ENCODE data around the gene TMEM245.
"Not testable (repeated sequence)": the region's sequence is repeated elsewhere in the genome, so short reads cannot be mapped to it uniquely, and the experiment has no call there.

TMEM245 gene

DNA sequence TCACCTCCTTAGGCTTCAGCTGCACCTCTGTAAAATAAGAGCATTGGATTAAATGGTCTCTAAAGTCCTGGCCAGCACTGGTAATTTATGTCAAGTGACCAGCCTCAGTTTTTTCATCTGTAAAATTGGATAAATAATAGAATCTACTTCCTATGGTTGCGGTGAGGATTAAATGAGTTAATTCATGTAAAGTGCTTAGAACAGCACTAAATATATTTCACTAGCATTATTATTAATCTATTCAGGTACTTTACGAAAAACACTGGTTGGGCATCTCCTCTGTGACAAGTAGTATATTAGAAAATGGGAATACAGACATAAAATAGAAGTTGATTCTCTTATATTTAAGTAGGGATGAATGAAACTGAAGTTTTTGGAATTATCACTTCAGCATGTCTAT lies 13.8 kb upstream of the TMEM245 start:
- DNase-seq (ENCODE audit: low read depth in 3 of 3) = no peak

DNA sequence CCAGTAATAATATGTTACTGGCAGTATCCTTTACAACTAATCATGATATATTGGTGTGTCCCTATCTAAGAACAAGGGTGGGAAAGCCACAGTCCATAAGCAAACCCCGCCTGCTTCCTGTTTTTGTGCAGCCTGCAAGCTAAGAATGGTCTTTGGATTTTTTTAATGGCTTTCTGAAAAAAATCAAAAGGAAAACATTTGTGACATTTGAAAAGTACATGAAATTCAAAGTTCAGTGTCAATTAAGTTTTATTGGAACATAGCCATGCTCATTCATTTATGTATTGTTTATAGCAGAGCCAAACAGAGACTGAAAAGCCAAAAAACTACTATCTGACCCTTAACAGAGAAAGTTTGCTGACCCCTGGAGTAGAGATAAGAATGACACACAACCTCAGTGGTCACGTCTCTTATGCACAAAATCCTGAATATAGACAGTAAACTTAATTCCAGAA lies 12.8 kb upstream of the TMEM245 start:
- no peak for DNase-seq (ENCODE audit: low read depth in 3 of 3)

DNA sequence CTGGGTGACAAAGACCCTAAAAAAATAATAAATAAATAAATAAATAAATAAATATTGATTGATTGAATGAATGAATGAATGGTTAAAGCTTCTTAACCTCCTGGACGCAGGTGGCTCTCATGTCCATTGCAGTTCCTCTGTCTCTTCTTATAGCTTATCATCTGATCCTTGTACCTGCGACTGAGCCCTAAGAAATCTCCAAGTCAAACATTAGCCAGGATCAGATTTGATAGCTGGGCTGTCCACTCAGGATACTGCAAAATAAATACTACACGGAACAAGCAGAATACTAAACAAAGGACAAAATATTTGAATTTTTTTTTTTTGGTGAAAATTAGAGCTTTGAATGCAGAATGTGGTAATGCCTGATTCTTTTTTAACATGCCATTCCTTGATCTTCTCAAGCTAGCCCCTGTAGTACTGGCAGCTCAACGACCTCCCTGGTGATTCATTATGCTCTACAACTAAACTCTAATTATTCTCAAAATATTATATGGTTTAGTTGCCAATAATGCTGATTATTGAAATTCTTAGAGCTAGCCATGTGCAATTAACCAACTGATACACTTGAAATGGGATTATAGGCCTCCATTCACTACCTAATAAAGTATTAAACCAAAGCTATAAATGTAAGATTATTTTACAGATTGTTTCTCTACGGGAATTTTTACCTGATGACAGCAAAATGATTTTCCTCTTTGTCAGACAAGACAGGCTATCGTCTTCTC lies 9.9 kb upstream of the TMEM245 start:
- DNase-seq (ENCODE audit: low read depth in 3 of 3) = no peak

DNA sequence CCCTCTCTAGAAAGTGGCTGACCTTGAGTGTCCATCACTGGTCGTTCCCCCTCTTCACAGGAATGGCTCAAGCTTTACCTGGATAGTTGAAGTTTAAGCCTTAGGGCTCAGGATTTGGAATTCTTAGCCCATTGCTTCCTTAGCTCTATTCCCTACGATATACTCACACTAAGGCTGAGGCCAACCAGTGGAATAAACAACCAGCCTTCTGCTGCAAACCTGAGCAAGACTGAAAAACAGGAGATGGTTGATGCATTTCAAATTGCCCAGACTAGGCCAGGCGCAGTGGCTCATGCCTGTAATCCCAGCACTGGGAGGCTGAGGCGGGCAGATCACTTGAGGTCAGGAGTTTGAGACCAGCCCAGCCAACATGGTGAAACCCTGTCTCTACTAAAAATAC lies 6.9 kb upstream of the TMEM245 start:
- not testable (repeated sequence) for DNase-seq (ENCODE audit: low read depth in 3 of 3)

DNA sequence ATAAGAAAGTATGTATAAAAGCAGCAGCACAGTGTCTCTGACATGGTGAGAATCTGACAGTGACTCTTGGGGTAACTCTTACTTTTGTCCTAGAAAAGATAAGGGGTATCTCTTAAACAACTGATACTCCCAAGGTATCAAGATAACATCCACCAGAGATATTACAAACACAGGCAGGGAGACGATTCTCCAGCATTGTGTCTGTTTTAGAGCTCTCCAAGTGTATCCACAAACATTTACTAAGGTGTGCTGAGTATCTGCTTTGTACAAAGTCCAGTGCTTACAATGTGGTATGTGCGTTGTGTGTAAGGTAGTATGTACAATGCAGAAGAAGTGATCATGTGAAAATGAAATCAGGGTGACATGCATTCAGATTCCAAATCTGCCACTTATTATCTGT lies 4.4 kb upstream of the TMEM245 start:
- no peak for DNase-seq (ENCODE audit: low read depth in 3 of 3)

DNA sequence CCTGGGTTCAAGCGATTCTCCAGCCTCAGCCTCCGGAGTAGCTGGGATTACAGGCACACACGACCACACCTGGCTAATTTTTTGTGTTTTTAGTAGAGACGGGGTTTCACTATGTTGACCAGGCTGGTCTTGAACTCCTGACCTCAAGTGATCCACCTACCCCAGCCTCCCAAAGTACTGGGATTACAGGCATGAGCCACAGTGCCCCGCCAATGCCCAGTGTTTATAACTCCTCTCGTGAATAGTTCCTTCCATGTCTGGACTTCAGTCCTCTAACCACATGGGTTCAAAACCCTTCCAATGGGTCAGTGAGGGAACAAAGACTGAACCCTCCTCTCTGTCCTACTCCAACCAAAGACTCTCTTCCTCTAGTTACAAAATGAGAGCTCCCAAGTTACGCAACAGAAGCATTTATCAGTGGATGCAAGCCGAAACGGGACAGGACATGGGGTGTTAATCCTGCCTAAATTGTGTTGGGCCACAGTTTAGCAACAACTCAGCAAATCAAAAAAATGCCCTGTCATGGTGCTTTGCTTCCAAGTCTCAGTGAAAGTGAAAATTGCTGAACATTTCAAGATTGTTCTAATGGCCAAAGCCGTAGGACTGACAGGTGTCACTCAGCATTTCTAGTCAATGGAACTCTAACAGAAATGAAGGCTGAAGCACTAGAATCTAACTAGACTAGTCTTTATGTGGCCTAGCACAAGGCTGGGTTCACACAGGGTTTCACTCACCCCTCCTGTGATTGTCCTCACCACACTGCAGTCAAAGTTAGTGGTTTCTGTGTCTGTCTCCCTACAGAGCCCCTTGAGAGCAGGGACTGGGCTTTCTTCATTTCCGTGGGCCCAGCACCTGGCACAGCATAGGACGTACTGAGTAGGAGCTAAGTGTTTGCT lies 3.2 kb upstream of the TMEM245 start:
- DNase-seq (ENCODE audit: low read depth in 3 of 3) = no peak

DNA sequence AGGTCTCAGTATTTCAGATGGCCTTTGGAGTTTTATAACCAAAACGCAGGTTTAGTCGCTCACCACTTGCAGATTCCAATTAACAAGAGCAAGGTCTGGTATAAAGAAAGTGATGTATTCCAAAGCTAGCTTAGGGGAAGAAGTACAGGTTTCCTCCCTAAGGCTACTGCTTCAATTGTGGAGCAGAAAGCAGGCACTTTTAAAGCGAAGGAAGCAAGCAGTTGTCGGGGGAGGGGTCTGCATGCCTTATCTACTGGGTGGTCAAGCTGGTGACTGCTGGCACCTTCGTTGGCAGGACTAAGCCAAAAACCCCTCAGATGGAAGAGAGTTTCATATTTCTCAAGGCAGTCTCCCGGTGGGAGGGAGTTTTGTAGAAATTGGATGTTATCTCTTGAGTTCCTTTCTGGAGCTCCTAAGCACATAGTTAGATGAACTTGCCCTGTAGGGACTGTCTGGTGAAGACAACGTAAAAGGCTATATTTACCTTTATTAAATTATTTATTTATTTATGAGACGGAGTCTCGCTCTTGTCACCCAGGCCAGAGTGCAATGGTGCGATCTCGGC lies 1.6 kb upstream of the TMEM245 start:
- no peak for DNase-seq (ENCODE audit: low read depth in 3 of 3)

DNA sequence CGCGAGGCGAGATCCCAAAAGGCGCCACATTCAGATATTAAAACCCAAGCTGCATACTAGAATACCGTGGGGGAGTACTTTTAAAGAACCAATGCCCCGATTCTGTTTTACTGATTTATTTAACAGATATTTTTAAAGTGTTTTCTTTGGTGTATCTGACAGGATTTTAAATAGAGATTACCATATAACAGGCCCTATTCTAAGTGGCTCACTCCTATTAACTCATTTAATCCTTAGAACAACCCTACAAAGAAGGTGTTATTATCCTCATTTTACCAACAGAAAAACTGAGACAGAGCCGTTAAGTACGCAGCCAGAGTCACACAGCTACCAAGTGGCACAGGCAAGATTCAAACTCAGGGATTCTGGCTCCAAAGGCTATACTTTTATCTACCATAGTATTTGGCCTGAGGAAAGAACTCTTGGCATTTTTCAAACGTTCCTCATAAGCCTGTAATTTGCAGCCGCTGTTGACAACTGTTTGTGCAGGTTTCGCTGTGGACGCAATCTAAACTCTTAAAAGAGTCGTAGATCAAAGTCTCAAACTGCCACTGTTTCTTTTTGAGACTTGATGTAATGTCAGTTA lies 550 bp upstream of the TMEM245 start:
- no peak for DNase-seq (ENCODE audit: low read depth in 3 of 3)

DNA sequence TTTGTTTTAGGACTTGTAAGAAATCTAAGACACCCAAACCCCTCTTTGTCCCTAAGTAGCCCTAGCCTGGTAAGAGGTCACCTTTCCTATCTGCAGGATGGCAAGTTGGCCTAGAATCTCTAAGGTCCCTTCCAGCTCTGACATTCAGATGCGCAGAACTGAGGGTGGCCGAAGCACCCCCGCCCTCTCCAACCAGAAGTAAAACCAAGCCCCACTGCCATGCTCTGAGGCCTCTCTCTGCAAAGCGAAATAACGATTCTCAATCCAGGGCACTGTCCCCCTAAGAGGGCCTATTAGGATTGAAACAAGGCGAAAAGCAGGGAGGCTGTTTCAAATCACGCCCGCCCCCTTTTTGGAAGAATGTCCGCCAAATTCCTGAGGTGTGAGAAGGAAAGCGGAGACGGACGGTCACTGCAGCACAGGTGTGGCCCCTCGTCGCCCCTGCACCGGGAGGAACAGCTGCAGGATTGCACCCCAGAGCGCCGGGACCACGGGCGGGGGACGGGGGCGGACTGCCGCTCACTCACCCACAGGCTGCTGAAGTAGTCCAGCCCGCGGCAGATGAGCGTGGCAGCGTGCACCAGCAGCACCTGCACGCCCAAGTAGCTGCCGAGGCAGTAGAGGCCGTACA lies 824 bp downstream of the TMEM245 start:
- DNase-seq (ENCODE audit: low read depth in 3 of 3) = peak in 1 of 3 donors; percentile 21

DNA sequence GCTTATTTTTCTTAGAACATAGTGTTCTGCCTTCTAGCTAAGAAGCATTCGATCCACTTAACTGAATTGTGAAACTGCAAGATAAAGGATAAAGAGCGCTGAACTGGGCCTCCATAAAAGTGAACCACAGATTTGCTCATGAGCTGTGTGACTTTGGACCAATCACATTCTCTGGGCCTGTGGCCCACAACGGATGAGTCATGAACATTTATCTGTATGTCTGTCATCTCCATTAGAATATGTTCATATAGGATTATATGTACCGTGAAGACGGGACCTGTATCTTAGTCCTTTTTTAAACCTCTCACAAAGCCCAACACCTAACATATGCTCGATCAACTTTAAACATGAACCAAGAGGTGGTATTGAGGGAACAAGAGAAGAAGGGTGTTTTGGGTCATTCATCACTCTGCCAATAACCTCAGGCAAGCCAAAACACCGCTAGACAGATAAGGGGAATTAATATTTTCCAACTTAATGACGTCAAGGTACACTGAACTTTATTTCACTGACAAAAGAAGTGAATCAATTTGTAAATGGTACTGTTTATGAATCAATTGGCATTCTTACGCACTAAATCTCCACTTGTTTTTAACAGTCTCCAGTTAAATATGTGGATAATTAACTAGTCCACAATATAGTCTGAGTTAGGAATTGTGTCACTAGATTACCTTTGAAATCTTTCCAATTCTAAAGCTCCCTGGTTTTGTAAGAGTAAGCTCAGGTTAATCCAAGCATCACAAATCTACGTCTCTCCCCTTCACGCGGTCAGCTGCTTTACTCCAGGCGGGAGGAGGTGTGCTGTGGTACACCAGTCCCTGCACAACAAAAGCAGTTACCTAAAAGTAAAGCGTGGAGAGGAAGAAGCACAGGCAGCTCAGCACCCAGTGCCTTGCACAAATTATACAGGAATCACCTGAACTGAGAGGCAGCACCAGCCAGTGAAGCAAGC lies 1.6 kb downstream of the TMEM245 start:
- DNase-seq (ENCODE audit: low read depth in 3 of 3) = peak in 1 of 3 donors; percentile 47

DNA sequence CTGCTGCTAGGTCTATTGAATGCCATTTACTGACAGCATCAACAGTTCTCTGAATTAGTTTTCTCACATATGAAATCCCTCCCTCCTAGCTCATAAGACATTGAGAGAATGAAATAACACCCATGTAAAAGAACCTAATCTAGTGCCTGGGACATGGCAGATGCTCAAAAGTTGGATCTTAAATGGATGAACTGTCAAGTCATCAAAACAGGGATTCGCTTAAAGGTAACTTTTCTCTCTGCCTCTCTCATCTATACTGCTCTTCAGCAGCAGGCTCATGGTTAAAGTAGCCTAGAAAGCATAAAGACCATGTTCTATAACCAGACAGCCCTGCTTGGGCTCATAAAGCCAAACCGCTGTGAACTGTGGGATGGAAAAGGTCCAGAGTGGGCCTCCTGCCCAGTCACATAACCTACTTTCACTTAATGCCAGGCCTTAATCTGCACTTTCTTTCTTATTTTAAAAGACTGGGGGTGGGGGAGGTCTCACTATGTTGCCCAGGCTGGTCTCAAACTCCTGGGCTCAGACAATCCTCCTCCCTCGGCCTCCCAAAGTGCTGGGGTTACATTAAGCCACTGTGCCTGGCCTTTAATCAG lies 3.7 kb downstream of the TMEM245 start:
- no peak for DNase-seq (ENCODE audit: low read depth in 3 of 3)

DNA sequence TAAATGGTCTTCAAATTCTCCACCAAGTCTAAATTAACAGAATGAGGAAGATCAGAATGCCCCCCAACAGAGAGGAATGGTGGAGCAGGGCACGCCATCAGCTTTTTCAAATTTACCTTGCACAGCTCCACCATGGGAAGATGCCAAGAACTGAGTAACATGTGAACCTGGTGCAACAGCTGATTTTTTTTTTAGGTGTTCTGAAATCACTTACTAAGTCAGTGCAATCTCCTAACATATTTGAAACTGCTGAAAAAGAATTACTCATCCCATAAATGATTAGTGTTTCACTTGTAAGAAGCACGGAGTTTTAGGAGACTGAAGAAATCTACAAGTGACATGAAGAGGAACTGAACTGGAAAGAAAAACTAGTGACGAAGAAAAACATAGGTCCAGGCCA lies 5.1 kb downstream of the TMEM245 start:
- no peak for DNase-seq (ENCODE audit: low read depth in 3 of 3)

DNA sequence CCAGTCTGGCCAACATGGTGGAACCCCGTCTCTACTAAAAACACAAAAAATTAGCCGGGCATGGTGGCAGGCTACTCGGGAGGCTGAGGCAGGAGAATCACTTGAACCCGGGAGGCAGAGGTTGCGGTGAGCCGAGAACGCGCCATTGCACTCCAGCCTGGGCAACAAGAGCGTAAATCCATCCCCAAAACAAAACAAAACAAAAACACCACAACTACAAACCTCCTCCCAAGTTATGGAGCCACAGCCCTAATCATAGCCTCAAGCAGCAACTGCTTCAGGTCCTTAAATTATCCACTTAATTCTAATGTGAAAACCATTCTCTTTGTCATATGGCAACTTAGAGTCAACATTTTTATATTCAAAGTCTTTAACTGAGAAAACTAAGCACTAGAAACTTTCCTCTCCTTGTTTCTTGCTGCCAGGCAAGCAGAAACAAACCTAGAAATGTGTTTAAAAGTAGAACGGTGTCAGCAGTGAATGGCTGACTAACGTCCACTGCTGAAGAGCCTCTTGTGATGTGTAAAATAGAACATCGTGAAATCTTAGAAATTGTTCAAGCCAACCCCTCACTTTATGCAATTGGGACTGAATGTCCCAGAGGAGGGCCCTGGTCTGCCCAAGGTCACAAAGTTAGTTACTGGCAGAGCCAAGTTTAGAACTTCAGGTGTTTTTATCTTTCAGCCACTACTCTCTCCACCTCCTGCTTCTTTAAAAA lies 5.7 kb downstream of the TMEM245 start:
- no peak for DNase-seq (ENCODE audit: low read depth in 3 of 3)

DNA sequence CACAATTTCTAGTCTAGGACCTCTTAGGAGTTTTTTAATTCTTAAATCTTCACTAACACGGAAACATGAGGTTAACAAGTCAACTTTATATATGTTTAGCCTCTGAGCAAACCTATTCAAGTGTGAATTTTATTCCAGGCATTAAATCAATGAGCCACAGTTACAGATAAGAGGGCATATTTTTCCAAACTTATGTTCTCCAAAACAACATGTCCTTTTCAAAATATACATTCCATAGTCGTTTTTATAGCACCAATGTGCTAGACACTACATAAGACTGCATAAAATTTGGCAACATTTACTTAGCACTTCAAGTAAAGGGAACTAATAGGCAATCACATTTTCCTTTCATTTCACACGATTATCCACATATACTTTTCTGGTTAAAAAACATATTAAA lies 6.5 kb downstream of the TMEM245 start:
- no peak for DNase-seq (ENCODE audit: low read depth in 3 of 3)

DNA sequence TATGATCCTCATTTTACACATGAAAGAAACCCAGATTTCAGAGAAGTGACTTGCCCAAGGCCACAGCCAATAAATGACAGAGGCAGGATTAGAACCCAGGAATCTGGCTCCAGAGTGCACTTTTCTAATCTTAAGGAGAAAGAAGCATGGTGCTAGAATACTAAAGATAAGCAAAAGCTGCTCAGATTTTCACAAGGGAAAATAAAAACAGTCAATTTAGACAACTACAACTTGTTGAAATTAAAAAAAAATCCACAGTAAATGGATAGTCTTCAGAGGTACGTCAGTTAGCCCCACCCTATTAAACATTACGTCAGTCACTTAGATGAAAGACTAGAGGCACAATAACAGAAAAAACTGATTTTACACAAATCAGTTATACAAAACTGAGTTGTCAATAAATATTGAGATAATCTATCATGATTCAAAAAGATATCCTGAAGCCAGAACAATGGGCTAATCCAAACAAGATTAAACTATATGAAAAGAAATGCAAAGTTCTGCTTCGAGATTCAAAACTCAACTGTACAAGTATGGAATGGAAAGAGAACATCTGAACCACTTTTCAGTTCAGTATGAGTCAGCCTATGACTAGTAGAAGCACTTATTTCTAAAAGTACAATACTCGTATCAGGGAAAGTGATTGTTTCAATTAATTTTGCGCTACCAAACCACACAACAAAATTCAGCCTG lies 9.3 kb downstream of the TMEM245 start:
- DNase-seq (ENCODE audit: low read depth in 3 of 3) = no peak

DNA sequence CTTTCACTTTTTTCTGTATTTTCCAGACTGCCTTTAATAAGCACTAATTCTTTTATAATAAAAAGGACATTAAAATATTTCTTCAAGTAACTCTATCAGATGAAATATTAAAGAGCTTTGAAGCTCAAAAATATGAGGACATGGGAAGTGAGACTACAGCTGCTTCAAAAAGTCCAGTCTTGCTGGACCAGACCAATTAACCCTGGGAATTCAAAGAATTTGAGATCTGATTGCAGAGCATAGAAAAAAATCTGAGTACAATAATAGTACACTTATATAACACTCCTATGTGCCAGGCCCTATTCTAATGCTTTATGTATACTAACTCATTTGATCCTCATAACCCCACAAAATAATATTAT lies 9.8 kb downstream of the TMEM245 start:
- DNase-seq (ENCODE audit: low read depth in 3 of 3) = no peak

DNA sequence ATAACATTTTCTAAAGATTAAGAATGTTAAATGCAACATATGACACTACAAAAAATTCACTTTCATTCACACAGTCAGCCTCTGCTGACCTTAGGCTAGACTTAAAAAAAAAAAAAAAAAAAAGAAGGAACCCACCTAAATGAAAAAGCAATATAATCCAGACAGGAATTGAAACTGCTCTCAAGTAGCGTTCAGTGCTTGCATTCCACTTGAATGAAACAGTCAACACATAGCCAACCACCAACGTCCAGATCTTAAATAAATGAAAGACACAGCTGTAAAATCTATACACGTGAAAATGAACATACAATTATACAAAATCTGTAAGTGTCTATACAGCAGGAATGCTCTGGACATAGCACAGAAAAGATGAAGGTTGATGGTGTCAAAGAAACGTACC lies 11.4 kb downstream of the TMEM245 start:
- no peak for DNase-seq (ENCODE audit: low read depth in 3 of 3)

DNA sequence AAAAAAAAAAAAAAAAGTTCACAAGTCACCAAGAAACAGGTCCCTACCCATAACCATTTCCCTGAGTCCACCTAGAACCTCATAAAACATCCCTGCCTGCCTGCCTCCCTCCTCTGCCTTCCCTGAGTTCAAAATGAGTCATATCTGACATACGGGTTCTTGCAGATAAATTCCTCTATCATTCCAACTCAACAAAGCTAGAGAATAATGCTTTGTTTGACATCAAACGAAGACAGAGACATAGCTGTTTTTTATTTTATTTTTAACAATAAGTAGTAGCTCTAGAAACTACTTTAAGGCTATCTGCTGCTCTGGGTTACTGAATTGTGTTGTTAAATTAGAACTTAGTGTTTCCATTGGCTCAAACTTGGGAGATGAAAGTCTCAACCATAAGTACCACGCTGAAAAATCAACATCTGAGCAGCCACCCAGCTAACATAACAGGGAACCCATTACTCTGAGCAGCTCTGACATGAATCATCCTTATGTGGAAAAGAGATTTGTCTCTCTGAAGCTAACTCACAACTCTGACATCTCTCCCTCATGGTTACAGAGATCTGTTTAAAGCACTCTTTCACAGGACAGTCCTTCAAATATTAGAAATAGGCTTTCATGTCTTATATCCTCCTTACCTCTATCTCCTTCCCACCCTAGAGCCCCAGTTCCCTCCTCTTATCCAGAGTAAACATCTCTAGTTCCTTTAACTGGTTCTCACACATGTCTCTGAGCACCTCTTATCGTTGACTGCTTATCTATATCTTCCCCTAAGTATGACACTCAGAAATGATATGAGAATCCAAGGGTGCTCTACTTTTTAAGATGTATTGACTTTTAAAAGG lies 12.1 kb downstream of the TMEM245 start:
- no peak for DNase-seq (ENCODE audit: low read depth in 3 of 3)
